HepG2 (cell line): ENCODE results near the gene CDX1. TPM values are rescaled to one million over a fixed set of nuclear protein-coding genes. Genes with fewer than 3 reads are reported as not detected.
A peak's percentile ranks its signal among the peaks of the same experiment; 100 is the strongest.

Experiments
- ARID4A ChIP-seq: sonication (generic); formaldehyde crosslinking; IDR thresholded peaks from 2 replicates; pipeline ENCODE4 v1.5.0; 2020; ENCODE audit warnings: mild to moderate bottlenecking, missing genetic modification reagents, borderline replicate concordance
- ARNTL ChIP-seq: sonication (generic); formaldehyde crosslinking; IDR thresholded peaks from 2 replicates; pipeline ENCODE4 v1.4.0; 2020; ENCODE audit warnings: mild to moderate bottlenecking, missing genetic modification reagents
- ATF7-NPFF ChIP-seq: sonication (generic); formaldehyde crosslinking; IDR thresholded peaks from 2 replicates; pipeline ENCODE4 v1.8.1; 2023; ENCODE audit warnings: mild to moderate bottlenecking, low read depth, missing genetic modification reagents, moderate library complexity
- CBX5 ChIP-seq: sonication (generic); formaldehyde crosslinking; IDR thresholded peaks from 2 replicates; pipeline ENCODE4 v1.4.0; 2020; ENCODE audit warnings: missing genetic modification reagents, borderline replicate concordance
- CENPBD1 ChIP-seq: sonication (generic); formaldehyde crosslinking; IDR thresholded peaks from 2 replicates; pipeline ENCODE4 v1.8.0; 2022; ENCODE audit warnings: missing genetic modification reagents, low read depth, mild to moderate bottlenecking, borderline replicate concordance
- EHMT2 ChIP-seq: fragments of 200-600 bp; sonication (generic); IDR thresholded peaks from 2 replicates; pipeline ENCODE4 v1.7.0; 2017; ENCODE audit warnings: antibody characterized with exemption, low read depth, low read length, borderline replicate concordance
- IKZF1 ChIP-seq: fragments of 450-650 bp; IDR thresholded peaks from 2 replicates; pipeline ENCODE4 v1.7.1; 2016
- JUNB ChIP-seq: sonication (generic); formaldehyde crosslinking; IDR thresholded peaks from 2 replicates; pipeline ENCODE4 v1.8.0; 2022; ENCODE audit warnings: missing genetic modification reagents, mild to moderate bottlenecking, borderline replicate concordance
- KLF9 ChIP-seq: IDR thresholded peaks from 2 replicates; pipeline ENCODE4 v1.6.1; 2016; ENCODE audit warnings: low read depth
- MAFG ChIP-seq: sonication (generic); formaldehyde crosslinking; IDR thresholded peaks from 2 replicates; pipeline ENCODE4 v1.5.1; 2020; ENCODE audit warnings: mild to moderate bottlenecking, missing genetic modification reagents
- MLLT10 ChIP-seq: sonication (generic); formaldehyde crosslinking; IDR thresholded peaks from 2 replicates; pipeline ENCODE4 v1.4.0; 2020; ENCODE audit warnings: missing genetic modification reagents
- POLR2AphosphoS5 ChIP-seq: IDR thresholded peaks from 2 replicates; pipeline ENCODE4 v1.6.1; 2012; ENCODE audit warnings: low read depth, low read length
- PREB ChIP-seq: sonication (generic); formaldehyde crosslinking; IDR thresholded peaks from 2 replicates; pipeline ENCODE4 v1.4.0; 2020; ENCODE audit warnings: missing genetic modification reagents
- TBL1XR1 ChIP-seq: fragments of 150-350 bp; IDR thresholded peaks from 2 replicates; pipeline ENCODE4 v1.6.1; 2014; ENCODE audit warnings: borderline replicate concordance, low read length; ENCODE audit not compliant: partially characterized antibody
- TSC22D2 ChIP-seq: sonication (generic); formaldehyde crosslinking; IDR thresholded peaks from 2 replicates; pipeline ENCODE4 v1.5.1; 2020; ENCODE audit warnings: missing genetic modification reagents, mild to moderate bottlenecking, borderline replicate concordance
- ZBTB46 ChIP-seq: sonication (generic); formaldehyde crosslinking; IDR thresholded peaks from 2 replicates; pipeline ENCODE4 v1.4.0; 2020; ENCODE audit warnings: mild to moderate bottlenecking, missing genetic modification reagents, borderline replicate concordance
- ZNF121 ChIP-seq: sonication (generic); formaldehyde crosslinking; IDR thresholded peaks from 2 replicates; pipeline ENCODE4 v1.5.0; 2020; ENCODE audit warnings: mild to moderate bottlenecking, missing genetic modification reagents
- ZNF326 ChIP-seq: sonication (generic); formaldehyde crosslinking; IDR thresholded peaks from 2 replicates; pipeline ENCODE4 v1.4.0; 2020; ENCODE audit warnings: missing genetic modification reagents, borderline replicate concordance
- ZNF552 ChIP-seq: sonication (generic); formaldehyde crosslinking; IDR thresholded peaks from 2 replicates; pipeline ENCODE4 v1.9.0; 2022; ENCODE audit warnings: missing genetic modification reagents, mild to moderate bottlenecking, borderline replicate concordance
- ZNF564 ChIP-seq: sonication (generic); formaldehyde crosslinking; IDR thresholded peaks from 2 replicates; pipeline ENCODE4 v1.8.1; 2023; ENCODE audit warnings: mild to moderate bottlenecking, missing genetic modification reagents
- polyA plus RNA-seq, 8 experiments: library from polyadenylated mRNA; depleted of rRNA in 3 of 8; stranded (reverse) in 7 of 8; unstranded in 1 of 8; fragments of >200 nt; fragmentation: Illumina TruSeq in 4 of 8; extraction: Trizol in 4 of 8; gene quantifications; 2 replicates each; pipeline versions ENCODE4 v1.2.1 to v1.2.3, GENCODE V29; 2011 to 2016; ENCODE audit warnings: low read depth in 4 of 8, missing spikeins in 1 of 8, mixed read lengths in 1 of 8; ENCODE audit not compliant: insufficient read depth in 1 of 8
- total RNA-seq, 5 experiments: library from RNA; depleted of rRNA; stranded (reverse); fragments of >200 nt; fragmentation: Illumina TruSeq; extraction: Trizol; gene quantifications; 2 replicates each; pipeline ENCODE4 v1.2.3, GENCODE V29; 2016; ENCODE audit warnings: low read depth in 1 of 5

The CDX1 gene
- total and polyA plus RNA-seq, 2 of the 13 experiments (the other 11 are each of a cell fraction or from before 2014, with no cell fraction given) = not detected

GRCh38 chr5:150137168-150137957 lies 29.2 kb upstream of the CDX1 start (continued):
- TF ChIP-seq PREB (no peak), EHMT2 (no peak), ZBTB46 (CRISPR knock-in tag) (no peak), ARNTL (CRISPR knock-in tag) (peak; percentile 89), CENPBD1 (CRISPR knock-in tag) (no peak), MAFG (CRISPR knock-in tag) (no peak), IKZF1 (no peak), KLF9 (CRISPR knock-in tag) (0 out of 2 replicates have a peak, but pooled peaks have one; percentile 36), ZNF326 (CRISPR knock-in tag) (no peak), ZNF121 (CRISPR knock-in tag) (no peak), ATF7-NPFF (CRISPR knock-in tag) (0 out of 2 replicates have a peak, but pooled peaks have one; percentile 49), POLR2AphosphoS5 (no peak; the same call in 1 of the 2 replicates), MLLT10 (CRISPR knock-in tag) (no peak), CBX5 (CRISPR knock-in tag) (peak; percentile 71; the same call in 1 of the 2 replicates), JUNB (no peak; the same call in 1 of the 2 replicates), TBL1XR1 (peak; percentile 19), ARID4A (CRISPR knock-in tag) (peak; percentile 77), ZNF564 (CRISPR knock-in tag) (no peak), ZNF552 (CRISPR knock-in tag) (0 out of 2 replicates have a peak, but pooled peaks have one; percentile 27), TSC22D2 (CRISPR knock-in tag) (no peak; the same call in 1 of the 2 replicates)
